ENCODE data around the gene KRTAP9-9.
"Not testable (repeated sequence)": the region's sequence is repeated elsewhere in the genome, so short reads cannot be mapped to it uniquely, and the experiment has no call there.

The KRTAP9-9 gene

DNA sequence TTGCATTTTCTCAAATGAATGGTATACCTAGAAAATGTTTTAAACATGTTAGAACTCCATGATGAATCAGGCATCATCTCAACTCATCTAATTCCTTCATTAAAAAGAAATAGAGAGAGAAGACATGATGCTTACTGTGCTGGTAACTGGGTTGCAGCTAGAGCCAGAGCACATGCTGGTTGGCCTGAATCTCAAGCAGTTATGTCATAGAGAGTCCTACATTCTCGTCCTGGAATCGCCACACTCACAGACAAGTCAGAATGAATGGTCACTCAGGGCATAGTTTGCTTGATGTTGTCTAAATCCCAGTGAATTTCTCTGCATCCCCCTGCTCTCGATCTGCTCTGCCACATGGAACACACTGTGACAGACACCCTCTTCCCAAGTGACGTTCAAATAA lies 18.1 kb upstream of the KRTAP9-9 start:
- not testable (repeated sequence) for H3K4me1 ChIP-seq (ENCODE audit: control insufficient read depth, insufficient read depth, low read length); H3K36me3 ChIP-seq (ENCODE audit: control insufficient read depth in 2 of 2, insufficient read depth in 2 of 2, low read length in 2 of 2); H3K27me3 ChIP-seq (ENCODE audit: control insufficient read depth in 1 of 2, insufficient read depth in 2 of 2, low read length in 2 of 2); H3K9ac ChIP-seq (ENCODE audit: low read length in 2 of 2); H3K4me3 ChIP-seq (ENCODE audit: low read length in 2 of 2); H3K27ac ChIP-seq (ENCODE audit: low read length); H3K9me3 ChIP-seq (ENCODE audit: control insufficient read depth in 2 of 2, low read length in 2 of 2)

GRCh38 chr17:41237949-41238437 lies 17.2 kb upstream of the KRTAP9-9 start, which contains the start of gene KRTAP9-8:
KRTAP9-8 (plus strand) TSS chr17:41237999; CDS start chr17:41238052, 53 bp downstream.
- H3K36me3 ChIP-seq (ENCODE audit: control insufficient read depth in 2 of 2, insufficient read depth in 2 of 2, low read length in 2 of 2); H3K9ac ChIP-seq (ENCODE audit: low read length in 2 of 2); H3K4me1 ChIP-seq (ENCODE audit: control insufficient read depth, insufficient read depth, low read length); H3K4me3 ChIP-seq (ENCODE audit: low read length in 2 of 2); H3K9me3 ChIP-seq (ENCODE audit: control insufficient read depth in 2 of 2, low read length in 2 of 2); H3K27me3 ChIP-seq (ENCODE audit: control insufficient read depth in 1 of 2, insufficient read depth in 2 of 2, low read length in 2 of 2); H3K27ac ChIP-seq (ENCODE audit: low read length): not testable (repeated sequence)

DNA sequence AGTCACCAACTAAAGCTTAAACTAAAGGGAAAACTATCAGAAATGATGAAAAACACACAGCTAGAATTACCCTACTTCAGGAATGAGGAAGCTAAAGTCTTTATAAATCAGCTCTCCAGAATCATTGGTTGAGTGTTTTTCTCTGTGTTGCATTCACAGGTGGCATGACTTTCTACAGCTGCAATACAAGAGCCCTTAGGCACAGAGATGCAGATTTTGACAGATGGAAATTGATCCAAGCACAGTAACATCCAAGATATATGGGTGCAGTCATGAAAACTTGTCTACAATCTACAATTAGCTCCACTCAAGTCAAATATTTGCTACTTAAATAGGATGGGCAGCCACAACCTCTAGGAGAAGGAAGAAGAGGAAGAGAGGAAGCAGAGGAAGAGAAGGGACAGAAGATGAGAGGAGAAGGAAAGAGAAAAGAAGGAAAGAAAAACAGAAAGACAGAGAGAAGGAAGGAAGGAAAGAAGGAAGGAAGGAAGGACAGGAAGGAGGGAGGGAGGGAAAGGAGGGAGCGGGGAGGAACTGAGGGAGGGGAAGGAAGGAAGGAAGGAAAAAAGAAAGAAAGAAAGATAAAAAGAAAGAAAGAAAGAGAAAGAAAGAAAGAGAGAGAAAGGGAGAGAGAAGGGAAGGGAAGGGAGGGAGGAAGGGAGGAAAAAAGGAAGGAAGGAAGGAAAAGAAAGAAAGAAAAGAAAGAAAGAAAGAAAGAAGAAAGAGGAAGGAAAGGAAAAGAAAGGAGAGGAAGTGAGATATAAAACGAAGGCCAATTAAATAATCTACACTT lies 8.0 kb upstream of the KRTAP9-9 start:
- not testable (repeated sequence) for H3K4me1 ChIP-seq (ENCODE audit: control insufficient read depth, insufficient read depth, low read length); H3K36me3 ChIP-seq (ENCODE audit: control insufficient read depth in 2 of 2, insufficient read depth in 2 of 2, low read length in 2 of 2); H3K27me3 ChIP-seq (ENCODE audit: control insufficient read depth in 1 of 2, insufficient read depth in 2 of 2, low read length in 2 of 2); H3K9me3 ChIP-seq (ENCODE audit: control insufficient read depth in 2 of 2, low read length in 2 of 2); H3K27ac ChIP-seq (ENCODE audit: low read length); H3K9ac ChIP-seq (ENCODE audit: low read length in 2 of 2); H3K4me3 ChIP-seq (ENCODE audit: low read length in 2 of 2)

- H3K36me3 ChIP-seq (ENCODE audit: control insufficient read depth in 2 of 2, insufficient read depth in 2 of 2, low read length in 2 of 2); H3K4me1 ChIP-seq (ENCODE audit: control insufficient read depth, insufficient read depth, low read length); H3K27me3 ChIP-seq (ENCODE audit: control insufficient read depth in 1 of 2, insufficient read depth in 2 of 2, low read length in 2 of 2); H3K9ac ChIP-seq (ENCODE audit: low read length in 2 of 2); H3K9me3 ChIP-seq (ENCODE audit: control insufficient read depth in 2 of 2, low read length in 2 of 2); H3K27ac ChIP-seq (ENCODE audit: low read length); H3K4me3 ChIP-seq (ENCODE audit: low read length in 2 of 2): not testable (repeated sequence)
Observed at GRCh38 chr17:41249637-41250240, 5.4 kb upstream of the KRTAP9-9 start, which contains the start of gene KRTAP9-4. KRTAP9-4 (plus strand) TSS chr17:41249687; CDS start chr17:41249721, 34 bp downstream.

DNA sequence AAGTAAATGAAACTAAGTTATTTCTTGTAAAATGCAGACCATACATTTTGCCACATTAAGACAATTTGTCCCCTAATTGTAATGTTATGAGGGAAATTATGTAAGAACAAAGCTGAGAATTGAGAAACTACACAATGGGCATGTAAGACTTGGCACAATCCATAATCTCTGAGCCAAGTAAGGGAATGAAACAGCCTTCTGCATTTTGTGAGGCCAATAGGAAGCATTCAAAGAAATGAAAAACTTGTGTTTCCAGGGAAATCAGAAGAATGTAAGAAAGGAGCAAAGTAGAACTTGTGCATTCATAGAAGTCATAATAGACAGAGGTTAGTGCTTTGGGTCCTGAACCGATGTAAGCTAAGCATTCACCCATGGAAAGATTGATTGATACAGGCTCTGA lies 3.9 kb upstream of the KRTAP9-9 start:
- Histone ChIP-seq H3K9ac (ENCODE audit: low read length in 2 of 2) (no peak overlapping the region), H3K36me3 (ENCODE audit: control insufficient read depth in 2 of 2, insufficient read depth in 2 of 2, low read length in 2 of 2) (no peaks in the 10 kb centered on the region), H3K4me3 (ENCODE audit: low read length in 2 of 2) (no peak overlapping the region), H3K9me3 (ENCODE audit: control insufficient read depth in 2 of 2, low read length in 2 of 2) (no peaks in the 10 kb centered on the region), H3K4me1 (ENCODE audit: control insufficient read depth, insufficient read depth, low read length) (no peaks in the 10 kb centered on the region), H3K27ac (ENCODE audit: low read length) (no peak overlapping the region), H3K27me3 (ENCODE audit: control insufficient read depth in 1 of 2, insufficient read depth in 2 of 2, low read length in 2 of 2) (peaks cover 2 to 3% of the 10 kb centered on the region in 2 donors)

- no peak overlapping the region for H3K9ac ChIP-seq (ENCODE audit: low read length in 2 of 2)
- no peaks in the 10 kb centered on the region for H3K36me3 ChIP-seq (ENCODE audit: control insufficient read depth in 2 of 2, insufficient read depth in 2 of 2, low read length in 2 of 2)
- no peak overlapping the region for H3K4me3 ChIP-seq (ENCODE audit: low read length in 2 of 2)
- H3K27ac ChIP-seq (ENCODE audit: low read length), result no peak overlapping the region
- peaks cover 2 to 3% of the 10 kb centered on the region in 2 donors for H3K27me3 ChIP-seq (ENCODE audit: control insufficient read depth in 1 of 2, insufficient read depth in 2 of 2, low read length in 2 of 2)
- no peaks in the 10 kb centered on the region for H3K9me3 ChIP-seq (ENCODE audit: control insufficient read depth in 2 of 2, low read length in 2 of 2)
- no peaks in the 10 kb centered on the region for H3K4me1 ChIP-seq (ENCODE audit: control insufficient read depth, insufficient read depth, low read length)
Observed at GRCh38 chr17:41254861-41255260, 323 bp upstream of the KRTAP9-9 start.

DNA sequence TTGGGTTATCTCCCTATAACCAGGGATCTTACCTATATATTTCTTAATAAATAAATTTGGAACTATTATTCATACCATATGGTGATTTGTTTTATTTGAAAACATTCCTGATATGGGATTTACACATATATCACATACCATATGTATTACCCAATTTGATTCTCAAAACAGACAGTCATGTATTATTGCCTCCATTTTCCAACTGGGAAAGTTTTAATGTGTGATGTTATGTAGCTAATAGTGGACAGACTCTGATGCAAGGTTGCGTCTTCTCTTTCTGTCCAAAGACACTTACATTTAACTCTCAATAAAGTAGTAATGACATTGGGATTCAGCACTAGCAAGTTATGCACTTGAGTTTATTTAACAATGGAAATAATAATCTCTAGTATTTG lies 1.1 kb downstream of the KRTAP9-9 start:
- H3K27me3 ChIP-seq (ENCODE audit: control insufficient read depth in 1 of 2, insufficient read depth in 2 of 2, low read length in 2 of 2), result peaks cover 2 to 3% of the 10 kb centered on the region in 2 donors

DNA sequence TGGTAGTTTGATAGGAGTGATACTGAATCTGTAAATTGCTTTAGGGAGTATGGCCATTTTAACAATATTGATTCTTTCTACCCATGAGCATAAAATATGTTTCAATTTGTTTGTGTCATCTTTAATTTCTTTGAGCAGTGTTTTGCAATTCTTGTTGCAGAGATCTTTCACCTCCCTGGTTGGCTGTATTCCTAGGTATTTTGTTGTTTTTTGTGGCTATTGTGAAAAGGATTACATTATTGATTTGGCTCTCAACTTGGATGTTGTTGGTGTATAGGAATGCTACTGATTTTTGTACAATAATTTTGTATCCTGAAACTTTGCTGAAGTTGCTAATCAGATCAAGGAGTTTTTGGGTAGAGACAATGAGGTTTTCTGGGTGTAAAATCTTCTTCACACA lies 3.2 kb downstream of the KRTAP9-9 start:
- no peak overlapping the region for H3K4me3 ChIP-seq (ENCODE audit: low read length in 2 of 2)

More for the DNA sequence above, 1.1 kb downstream of the KRTAP9-9 start:
- no peaks in the 10 kb centered on the region for H3K36me3 ChIP-seq (ENCODE audit: control insufficient read depth in 2 of 2, insufficient read depth in 2 of 2, low read length in 2 of 2)
- H3K9ac ChIP-seq (ENCODE audit: low read length in 2 of 2), result no peak overlapping the region
- H3K27ac ChIP-seq (ENCODE audit: low read length), result no peak overlapping the region
- H3K4me3 ChIP-seq (ENCODE audit: low read length in 2 of 2), result no peak overlapping the region
- H3K4me1 ChIP-seq (ENCODE audit: control insufficient read depth, insufficient read depth, low read length), result no peaks in the 10 kb centered on the region
- no peaks in the 10 kb centered on the region for H3K9me3 ChIP-seq (ENCODE audit: control insufficient read depth in 2 of 2, low read length in 2 of 2)

GRCh38 chr17:41263212-41263611 lies 8.0 kb downstream of the KRTAP9-9 start:
- Histone ChIP-seq H3K4me3 (ENCODE audit: low read length in 2 of 2) (no peak overlapping the region), H3K36me3 (ENCODE audit: control insufficient read depth in 2 of 2, insufficient read depth in 2 of 2, low read length in 2 of 2) (no peaks in the 10 kb centered on the region), H3K9ac (ENCODE audit: low read length in 2 of 2) (no peak overlapping the region), H3K27me3 (ENCODE audit: control insufficient read depth in 1 of 2, insufficient read depth in 2 of 2, low read length in 2 of 2) (no peaks in the 10 kb centered on the region), H3K27ac (ENCODE audit: low read length) (no peak overlapping the region), H3K4me1 (ENCODE audit: control insufficient read depth, insufficient read depth, low read length) (no peaks in the 10 kb centered on the region), H3K9me3 (ENCODE audit: control insufficient read depth in 2 of 2, low read length in 2 of 2) (no peaks in the 10 kb centered on the region)

More for the DNA sequence above, 3.2 kb downstream of the KRTAP9-9 start:
- Histone ChIP-seq H3K36me3 (ENCODE audit: control insufficient read depth in 2 of 2, insufficient read depth in 2 of 2, low read length in 2 of 2) (no peaks in the 10 kb centered on the region), H3K27me3 (ENCODE audit: control insufficient read depth in 1 of 2, insufficient read depth in 2 of 2, low read length in 2 of 2) (peaks cover 2 to 3% of the 10 kb centered on the region in 2 donors), H3K27ac (ENCODE audit: low read length) (no peak overlapping the region), H3K4me1 (ENCODE audit: control insufficient read depth, insufficient read depth, low read length) (no peaks in the 10 kb centered on the region), H3K9me3 (ENCODE audit: control insufficient read depth in 2 of 2, low read length in 2 of 2) (no peaks in the 10 kb centered on the region), H3K9ac (ENCODE audit: low read length in 2 of 2) (no peak overlapping the region)

DNA sequence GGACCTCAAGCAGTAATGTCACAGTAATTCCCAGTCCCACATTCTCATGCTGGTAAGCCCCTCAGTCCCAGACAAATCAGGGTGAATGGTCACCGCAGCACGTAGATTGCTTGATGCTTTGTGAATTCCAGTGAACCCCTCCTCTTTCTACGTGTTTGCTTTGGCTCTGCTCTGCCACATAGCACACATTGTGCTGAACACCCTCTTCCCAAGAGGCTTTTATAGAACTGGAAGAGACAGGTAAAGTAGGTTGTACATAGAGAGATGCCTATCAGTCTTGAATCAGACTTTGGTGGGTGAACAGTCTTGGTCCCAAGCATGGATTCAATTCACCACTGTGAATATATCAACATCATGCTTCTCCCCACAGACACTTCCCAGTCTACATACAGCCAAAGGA lies 9.4 kb downstream of the KRTAP9-9 start:
- H3K9ac ChIP-seq (ENCODE audit: low read length in 2 of 2), result no peak overlapping the region
- H3K9me3 ChIP-seq (ENCODE audit: control insufficient read depth in 2 of 2, low read length in 2 of 2), result no peaks in the 10 kb centered on the region
- H3K4me3 ChIP-seq (ENCODE audit: low read length in 2 of 2), result no peak overlapping the region
- no peaks in the 10 kb centered on the region for H3K36me3 ChIP-seq (ENCODE audit: control insufficient read depth in 2 of 2, insufficient read depth in 2 of 2, low read length in 2 of 2)
- no peak overlapping the region for H3K27ac ChIP-seq (ENCODE audit: low read length)
- H3K27me3 ChIP-seq (ENCODE audit: control insufficient read depth in 1 of 2, insufficient read depth in 2 of 2, low read length in 2 of 2), result no peaks in the 10 kb centered on the region
- H3K4me1 ChIP-seq (ENCODE audit: control insufficient read depth, insufficient read depth, low read length), result no peaks in the 10 kb centered on the region

DNA sequence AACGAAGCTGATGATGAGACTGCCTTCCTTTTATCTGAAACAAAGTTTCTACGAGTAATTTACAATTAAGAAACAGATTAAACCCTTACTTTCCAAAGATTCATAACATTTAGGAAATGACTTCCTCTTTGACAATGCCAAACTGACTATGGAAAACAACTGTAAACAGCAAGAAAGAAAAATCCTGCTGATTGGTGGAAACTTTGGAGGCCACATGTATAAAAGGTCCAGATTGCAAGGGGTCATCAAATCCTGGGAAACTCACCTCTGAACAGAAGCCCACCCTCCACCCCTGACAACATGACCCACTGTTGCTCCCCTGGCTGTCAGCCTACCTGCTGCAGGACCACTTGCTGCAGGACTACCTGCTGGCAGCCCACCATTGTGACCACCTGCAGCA lies 9.9 kb downstream of the KRTAP9-9 start, which contains the start of gene KRTAP9-6:
Gene KRTAP9-6, plus strand, starts transcription at position 301 of the 400 bp plus-strand sequence. Its CDS starts 0 bp downstream, at position 301.
- H3K36me3 ChIP-seq (ENCODE audit: control insufficient read depth in 2 of 2, insufficient read depth in 2 of 2, low read length in 2 of 2), result no peaks in the 10 kb centered on the region
- no peak within 1 kb of the TSS for H3K4me3 ChIP-seq (ENCODE audit: low read length in 2 of 2)
- H3K9ac ChIP-seq (ENCODE audit: low read length in 2 of 2), result no peak within 1 kb of the TSS
- H3K27ac ChIP-seq (ENCODE audit: low read length), result no peak within 1 kb of the TSS
- H3K4me1 ChIP-seq (ENCODE audit: control insufficient read depth, insufficient read depth, low read length), result no peaks in the 10 kb centered on the region
- no peaks in the 10 kb centered on the region for H3K27me3 ChIP-seq (ENCODE audit: control insufficient read depth in 1 of 2, insufficient read depth in 2 of 2, low read length in 2 of 2)
- H3K9me3 ChIP-seq (ENCODE audit: control insufficient read depth in 2 of 2, low read length in 2 of 2), result no peaks in the 10 kb centered on the region
